GM18867 (cell line): ENCODE measurements around the gene RASIP1.
"Not testable (repeated sequence)": the region's sequence is repeated elsewhere in the genome, so short reads cannot be mapped to it uniquely, and the experiment has no call there.

Experiments
- ATAC-seq: cut with Tn5 transposase; IDR thresholded peaks from one replicate; pipeline ENCODE4 v1.9.1; 2021; ENCODE audit warnings: mild to moderate bottlenecking, moderate library complexity; ENCODE audit not compliant: unreplicated experiment

Gene RASIP1

DNA sequence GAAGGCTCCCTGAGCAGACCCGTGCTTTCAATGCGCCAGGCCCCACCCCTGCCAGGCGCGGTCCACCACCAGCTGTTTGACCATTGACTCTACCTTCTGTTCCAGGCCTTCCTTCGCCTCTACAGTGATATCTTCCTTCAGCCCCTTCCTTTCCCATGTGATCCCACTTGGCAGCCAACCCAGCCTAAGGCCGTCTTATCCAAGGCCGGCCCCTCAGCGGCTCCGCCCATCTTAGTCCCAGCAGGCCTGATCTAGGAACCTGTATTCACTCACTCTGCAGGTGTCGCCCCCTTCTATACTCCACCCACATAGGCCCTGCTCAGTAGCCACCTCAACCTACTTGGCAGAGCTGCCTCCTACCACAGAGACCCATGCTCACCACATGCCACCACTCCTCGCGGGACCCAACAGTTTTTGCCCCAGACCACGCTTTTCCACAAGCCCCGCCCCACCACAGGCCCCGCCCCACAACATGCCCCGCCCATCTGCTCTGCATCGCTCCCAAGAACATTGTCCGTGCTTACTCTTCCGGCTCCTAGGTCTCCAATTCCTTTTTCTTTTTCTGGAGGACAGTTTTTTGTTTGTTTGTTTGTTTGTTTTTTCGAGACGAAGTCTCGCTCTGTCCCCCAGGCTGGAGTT is 2.9 kb downstream of the RASIP1 start:
- no peak for ATAC-seq

DNA sequence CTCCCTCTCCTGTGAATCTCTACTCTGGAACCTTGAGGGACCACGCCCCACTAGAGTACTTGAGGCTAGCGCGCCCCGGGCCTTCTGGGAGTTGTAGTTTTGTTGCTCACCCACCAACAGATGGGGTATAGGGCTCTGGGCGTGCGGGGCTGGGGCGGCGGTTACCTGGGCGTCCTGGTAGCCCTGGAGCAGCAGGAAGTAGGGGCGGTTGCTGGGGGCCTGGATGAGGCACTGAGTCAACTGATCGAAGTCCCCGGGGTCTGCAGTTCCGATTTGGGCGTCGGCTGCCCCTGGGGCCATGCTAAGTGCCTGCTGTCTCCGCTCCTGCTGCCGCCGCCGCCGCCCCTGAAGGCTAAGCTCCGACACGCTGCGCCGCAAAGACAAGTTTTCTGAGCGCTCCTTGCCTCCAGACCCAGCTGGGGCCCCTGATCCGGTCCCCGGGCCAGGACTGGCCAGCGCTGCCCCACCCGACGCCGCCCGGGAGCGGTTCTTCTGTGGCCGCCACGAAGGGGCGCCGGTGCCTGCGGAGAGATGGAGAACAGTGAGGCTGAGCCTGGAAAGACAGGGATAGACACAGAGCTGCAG is 5.3 kb downstream of the RASIP1 start:
- no peak for ATAC-seq

DNA sequence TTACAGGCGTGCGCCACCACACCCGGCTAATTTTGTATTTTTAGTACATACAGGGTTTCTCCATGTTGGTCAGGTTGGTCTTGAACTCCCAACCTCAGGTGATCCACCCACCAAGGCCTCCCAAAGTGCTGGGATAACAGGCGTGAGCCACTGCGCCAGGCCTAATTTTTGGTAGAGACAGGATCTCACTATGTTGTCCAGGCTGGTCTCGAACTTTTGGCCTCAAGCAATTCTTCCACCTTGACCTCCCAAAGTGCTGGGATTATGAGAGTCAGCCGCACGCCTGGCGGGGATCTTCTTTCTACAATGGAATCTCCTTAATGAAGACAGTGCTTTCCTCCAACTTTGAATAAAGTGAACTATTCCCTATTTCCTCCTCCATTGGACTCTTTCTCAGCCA is 5.8 kb downstream of the RASIP1 start:
- no peak for ATAC-seq

DNA sequence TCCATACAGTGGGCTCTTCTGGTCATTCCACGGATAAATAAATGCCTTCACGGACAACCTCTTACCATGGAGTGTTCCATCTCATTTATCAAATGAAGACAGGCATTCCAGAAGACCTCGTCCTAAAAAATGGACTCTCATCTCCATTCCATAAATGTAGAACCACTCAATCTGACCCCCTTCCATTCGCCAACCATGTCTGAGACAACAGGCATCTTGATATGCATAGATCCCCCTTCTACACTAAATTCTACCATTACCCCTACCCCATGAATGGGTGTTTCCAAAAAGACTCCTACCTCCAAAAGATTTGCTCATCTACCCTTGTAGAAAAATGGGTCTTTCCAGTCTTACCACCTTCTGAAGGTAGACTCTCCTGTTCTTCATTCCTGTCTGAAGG is 9.0 kb downstream of the RASIP1 start:
- no peak for ATAC-seq

DNA sequence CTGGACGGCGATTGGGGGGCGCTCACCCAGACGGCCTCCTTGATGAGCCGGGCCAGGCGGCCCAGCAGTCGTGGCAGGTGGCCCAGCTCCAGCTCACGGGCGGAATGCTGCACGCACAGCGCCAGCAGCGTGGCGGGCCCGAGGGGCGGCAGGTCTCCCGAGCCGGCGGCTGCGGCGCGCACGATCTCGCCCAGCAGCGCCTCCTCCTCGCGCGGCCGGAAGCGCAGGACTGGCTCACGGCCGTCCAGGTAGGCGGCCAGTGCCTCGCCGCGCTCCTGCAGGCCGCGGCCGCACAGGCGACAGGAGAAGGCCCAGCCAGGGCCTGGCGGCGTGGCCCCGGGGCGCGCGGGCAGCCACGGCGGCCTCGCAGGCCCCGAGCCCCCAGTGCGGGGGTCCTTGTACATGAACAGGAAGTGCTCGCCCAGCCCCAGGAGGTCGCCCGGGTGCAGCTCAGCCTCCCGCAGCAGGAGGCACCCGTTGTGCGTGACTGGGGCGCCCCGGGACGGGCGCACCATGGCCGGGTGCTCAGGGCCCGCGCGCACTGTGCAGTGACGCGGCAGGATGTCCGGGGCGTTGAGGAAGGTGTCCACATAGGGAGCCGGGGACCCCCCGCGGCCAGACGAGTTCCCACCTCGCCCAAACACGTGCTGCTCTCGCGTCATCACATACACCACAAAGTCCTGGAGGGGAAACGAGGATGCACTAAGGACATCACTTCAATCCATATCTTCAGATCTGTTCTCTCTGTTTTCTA is 11.3 kb downstream of the RASIP1 start:
- ATAC-seq, result no peak

DNA sequence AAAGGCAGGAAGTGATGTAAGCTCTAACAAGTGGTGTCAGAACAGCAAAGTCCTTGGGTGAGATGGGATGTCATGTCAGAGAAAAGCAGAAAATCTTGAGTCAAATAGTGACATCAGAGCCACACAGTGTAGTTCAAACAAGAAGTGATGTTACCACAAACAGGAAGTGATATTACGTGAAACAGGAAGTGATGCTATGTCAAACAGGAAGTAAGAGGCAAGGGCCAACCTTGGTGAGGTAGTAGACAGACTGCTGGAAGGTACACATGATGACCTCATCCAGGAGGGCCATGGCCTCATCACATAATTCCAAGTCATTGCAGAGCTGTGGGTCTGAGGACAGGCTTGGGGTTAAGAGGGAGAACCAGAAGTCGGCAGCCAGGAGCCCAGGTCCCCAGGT is 13.9 kb downstream of the RASIP1 start:
- ATAC-seq, result no peak

DNA sequence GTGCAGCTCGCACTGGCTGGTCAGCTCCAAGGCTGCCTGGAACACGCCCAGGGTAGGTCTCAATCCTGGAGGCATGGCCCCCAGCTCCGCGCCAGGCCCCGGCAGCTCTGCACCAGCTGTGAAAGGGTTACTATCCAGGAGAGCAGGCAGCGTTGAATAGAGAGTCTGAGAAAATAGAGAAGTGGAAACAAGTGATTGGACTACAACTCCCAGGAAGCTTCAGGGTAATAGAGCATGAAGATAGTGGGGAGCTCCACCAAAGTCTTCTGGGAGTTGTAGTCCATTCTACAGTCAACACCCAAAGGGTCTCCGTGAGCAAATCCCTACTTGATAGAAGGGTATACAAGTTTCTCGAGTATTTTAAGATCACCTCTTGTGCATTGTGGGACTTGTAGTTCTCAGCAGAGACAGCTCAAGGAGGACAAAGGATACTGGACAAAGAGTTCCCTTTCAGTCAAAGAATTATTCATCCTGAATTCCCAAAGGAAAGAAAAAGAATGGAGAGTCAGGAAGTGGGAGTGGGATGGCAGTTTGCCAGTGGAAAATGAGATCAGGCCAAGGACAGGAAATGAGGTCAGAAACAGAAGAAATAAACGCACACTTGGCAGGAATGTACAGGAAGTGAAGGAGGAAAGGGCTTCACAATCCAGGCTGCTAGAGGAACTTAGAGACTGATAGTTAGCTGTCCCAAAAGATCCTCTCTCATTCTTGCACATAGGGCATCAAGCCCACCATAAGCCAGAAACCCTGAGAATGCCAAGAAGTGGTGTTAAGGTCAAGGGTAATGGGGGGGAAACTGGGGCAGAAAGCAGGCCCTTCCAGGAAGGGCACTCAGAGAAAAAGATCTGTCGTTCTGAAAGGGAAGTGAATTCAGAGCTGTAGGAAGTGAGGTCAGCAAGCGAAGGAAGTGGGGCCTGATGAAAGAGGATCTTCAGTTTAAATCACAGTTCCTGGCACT is 15.3 kb downstream of the RASIP1 start:
- ATAC-seq, result no peak

DNA sequence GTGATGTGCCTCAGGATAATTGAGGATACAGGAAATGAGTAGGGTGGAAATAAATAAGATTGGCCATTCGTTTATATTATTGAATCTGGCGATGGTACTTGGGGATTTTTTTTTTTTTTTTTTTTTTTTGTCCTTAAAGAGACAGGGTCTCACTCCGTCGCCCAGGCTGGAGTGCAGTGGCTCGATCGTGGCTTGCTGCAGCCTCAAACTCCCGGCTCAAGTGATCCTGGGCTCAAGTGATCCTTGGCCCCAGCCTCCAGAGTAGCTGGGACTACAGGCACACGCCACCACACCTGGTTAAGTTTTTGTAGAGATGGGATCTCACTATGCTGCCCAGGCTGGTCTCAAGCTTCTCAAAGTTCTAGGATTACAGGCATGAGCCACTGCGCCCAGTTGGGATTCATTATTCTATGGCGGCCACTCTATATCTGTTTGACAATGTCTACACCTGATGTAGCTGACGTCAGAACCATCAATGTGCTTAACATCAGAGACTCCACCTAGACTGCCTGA is 18.2 kb downstream of the RASIP1 start:
- no peak for ATAC-seq

DNA sequence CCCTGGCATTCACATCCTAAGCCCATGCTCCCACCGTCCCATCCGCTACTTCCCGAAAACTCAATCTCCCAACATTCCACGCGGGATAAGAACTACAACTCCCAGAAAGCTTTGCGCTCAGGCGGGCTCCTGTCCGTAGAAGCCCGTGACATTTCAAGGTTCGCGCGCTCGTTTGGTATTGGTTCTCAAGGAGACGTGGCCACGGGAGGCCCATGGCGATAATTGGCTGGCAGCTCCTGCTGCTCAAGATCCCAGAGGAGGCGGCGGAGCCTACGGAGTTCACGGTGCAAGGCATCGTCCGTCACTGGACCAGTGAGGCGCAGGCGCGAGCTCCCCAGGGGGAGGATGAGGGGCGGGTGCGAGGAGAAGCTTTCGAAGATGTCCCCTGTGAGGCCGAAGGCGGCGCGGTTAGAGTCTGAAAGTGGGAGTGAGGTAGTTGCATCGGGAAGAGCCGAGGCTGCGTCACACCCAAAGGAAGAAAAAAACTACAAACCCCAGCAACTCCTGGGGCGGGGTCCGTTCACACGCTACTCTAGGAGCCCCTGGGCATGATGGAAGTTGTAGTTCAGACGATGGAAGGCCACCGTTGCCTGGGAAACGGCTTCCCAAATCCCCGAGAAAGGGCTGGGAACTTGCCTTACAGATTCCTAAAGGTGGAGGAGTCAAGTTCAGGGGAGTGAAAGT is 19.7 kb downstream of the RASIP1 start:
- peak; percentile 80 for ATAC-seq

DNA sequence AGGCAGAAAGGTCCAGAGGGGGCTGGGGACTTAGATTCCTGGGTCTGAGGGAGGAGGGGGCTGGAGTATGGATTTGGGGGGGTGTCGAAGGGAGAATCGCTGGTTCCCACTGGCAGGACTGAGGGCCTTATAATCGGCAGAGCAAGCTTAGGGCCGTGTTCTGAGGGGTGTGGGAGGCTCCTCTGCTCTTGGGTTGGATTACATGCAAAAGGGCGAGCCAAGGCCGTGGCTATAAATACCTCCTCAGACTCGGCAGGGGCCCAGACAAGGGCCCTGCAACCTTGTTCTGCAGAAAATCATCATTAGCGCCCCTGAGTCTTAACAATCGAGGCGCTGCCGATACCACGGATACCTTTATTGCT is 20.2 kb downstream of the RASIP1 start:
- ATAC-seq, result no peak

DNA sequence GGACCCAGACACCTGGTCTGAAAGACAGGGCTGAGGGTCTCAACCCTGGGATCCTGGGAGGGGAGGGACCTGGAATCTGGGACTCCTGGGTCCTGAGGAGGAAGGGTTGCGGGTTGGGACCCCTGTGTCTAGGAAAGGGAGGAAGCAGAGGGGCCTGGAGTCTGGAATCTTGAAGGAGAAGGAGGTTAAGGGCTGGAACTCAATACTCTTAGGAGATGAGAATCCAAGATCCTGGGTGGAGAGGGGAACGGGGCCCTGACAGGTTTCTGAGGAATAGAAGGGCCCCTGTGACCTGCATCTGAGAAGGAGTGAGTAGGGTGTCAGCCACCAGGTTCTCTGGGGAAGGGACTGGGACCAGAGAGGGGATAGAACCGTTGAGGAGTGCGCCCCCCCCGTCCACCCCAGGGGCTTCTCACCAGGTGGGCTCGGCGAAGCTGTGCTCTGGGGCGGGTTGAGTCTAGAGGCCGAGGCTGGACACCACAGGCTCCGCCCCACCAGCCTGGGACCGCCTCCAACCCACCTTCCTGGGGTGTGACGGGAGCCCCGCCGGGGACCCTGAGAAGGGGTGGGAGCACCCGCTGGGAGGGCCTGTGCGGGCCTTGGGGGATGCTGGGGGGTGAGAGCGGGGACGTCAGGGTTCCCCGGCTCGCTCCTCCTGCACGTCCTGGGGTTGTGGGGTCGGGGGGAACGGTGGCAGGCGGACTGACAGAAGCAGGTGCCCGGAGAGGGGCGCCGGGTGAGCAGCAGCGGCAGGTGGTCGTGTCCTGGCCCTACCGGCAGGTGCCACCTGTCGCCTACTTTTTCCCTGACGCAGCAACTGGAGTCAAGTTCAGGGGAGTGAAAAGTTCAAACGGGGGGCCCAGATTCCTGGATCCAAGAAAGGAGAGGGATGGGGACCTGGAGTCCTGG is 20.9 kb downstream of the RASIP1 start, which contains the start of gene MAMSTR:
Gene MAMSTR, minus strand, starts transcription at position 463 of the 909 bp plus-strand sequence. CDS start 694 bp downstream, outside the sequence.
- no peak for ATAC-seq

DNA sequence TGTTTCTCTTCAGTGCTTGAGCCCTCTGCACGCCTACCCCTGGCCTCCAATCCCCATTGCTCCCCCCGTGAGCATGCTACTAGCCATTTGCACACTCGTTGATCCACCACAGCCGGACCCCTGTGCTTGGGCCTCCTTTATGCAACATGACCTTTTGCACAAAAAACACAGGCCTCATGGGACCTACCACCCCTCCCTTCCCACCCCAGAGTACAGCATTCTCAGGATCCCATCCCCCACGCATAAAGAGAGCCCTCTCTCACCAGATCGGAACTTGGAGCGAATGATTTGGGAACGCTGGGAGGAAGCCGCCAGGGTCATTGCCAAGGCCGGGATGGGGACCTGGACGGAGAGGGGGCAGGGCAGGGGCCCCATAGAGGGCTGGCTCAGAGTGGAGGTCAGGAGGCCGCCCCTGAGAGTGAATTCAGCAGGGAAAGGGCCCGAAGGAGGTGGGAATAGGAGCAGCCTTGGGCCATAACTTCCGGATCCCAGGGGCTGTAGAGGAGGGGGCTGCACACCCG is 21.6 kb downstream of the RASIP1 start:
- ATAC-seq, result no peak

DNA sequence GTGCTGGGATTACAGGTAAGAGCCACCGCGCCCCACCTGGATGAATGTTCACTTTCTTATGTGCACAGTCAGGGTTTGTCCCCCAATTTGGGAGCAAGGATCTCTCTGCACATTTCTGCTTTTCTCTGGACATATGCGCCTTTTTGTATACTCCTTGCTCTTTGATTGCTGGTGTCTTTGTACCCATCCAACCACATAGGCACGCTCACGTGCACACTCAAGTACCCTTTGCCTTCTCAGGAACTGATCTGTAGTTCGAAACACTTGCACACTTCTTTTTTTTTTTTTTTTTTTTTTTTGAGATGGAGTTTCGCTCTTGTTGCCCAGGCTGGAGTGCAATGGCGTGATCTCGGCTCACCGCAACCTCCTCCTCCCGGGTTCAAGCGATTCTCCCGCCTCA is 22.3 kb downstream of the RASIP1 start:
- not testable (repeated sequence) for ATAC-seq

DNA sequence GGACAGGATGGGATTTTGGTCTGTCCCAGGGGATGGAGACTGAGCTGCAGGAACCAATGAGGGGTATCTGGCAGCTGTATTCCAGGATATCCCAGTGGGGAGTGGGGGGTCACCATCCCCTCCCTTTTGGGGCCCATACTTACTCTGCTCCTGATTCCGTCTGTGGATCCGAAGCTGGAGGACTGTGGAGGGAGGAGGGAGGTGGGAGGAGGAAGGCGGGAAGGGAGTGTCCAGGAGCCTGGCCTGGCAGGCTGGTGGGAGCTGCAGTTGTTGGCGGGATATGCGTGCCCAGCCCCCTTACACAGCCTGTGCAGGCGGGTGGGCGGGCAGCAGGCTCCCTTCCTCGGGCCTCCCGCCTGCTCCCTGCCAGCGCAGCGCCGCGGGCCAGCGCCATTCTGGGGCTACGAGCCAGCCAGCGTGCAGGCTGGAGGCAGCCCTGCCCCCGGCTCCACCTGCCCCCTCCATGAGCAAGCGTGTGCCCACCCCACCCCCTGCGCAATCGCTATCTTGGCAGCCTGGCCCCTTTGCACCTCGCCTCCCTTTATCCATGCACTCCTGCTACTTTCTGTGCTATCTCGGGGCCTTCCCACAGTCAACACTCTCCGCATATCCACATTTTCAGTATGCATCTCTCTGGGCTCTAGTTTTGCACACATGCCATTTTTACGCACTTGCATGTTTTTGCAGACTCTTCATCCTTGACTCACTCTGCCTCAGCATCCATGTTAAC is 23.7 kb downstream of the RASIP1 start:
- ATAC-seq, result no peak

DNA sequence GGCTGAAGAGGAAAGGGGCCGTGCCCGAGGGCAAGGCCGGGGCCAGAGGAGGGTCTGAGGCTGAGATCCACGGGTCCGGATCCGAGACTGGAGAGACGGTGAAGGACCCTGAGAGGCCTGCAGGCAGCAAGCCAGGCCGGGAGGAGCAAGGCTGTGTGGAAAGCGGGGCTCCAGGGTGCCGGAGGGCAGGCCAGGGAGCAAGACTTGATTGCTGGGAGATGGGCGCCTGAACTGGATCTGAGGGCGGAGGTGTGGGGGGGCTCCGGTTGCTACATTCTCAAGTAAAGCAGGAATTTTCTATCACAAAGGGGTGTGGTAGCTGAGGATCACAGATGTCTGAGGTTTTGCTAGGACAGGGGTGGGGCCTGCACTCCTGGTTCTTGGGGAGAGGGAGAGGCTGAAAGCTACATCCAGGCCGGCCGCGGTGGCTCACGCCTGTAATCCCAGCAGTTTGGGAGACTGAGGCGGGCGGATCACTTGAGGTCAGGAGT is 24.7 kb downstream of the RASIP1 start:
- ATAC-seq, result no peak

DNA sequence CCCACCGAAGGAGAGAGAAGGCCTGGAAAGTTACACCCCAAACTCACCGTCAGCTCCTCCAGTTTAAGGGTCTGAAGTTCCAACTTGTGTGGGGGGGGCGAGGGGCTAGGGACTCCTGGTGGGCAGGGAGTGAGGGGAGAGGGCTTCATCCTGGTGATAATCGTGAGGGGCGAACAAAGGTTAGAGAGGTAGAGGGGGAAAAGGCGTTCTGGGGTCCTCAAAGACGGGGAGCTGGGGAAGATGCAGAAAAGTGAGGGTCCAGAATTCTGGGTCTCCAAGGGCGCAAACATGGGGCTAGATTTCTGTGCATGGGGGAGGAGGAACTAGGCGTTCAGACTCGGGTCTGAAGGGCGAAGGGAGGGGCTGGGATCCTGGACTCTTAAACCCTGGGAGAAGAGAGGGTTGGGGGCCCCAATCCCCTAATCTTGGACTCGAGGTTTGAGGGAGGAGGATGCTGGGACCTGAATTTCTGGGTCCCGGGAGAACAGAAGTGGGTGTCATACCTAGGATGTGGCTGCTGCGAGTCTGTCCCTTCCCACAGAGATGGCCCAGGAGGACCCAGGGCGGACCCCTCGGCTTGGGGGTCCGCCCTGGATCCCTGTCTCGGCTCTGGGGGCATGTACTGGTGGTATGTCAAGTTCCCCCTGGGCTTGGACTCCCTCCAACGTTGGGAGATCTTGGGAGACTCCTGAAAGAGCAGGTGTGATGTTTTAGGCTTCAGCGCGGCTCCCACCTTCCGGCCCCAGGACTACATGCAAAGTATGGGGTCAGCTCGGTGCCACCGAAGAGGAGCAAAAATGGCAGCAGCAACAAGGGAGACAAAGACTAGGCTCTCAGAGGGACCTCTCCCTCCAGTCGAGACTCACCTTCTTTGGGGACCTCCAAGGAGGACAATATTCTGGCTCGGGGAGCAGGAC is 25.4 kb downstream of the RASIP1 start:
- no peak for ATAC-seq
